Measurements from ENCODE around the gene SNORC. TPM values are rescaled to one million over a fixed set of nuclear protein-coding genes. Genes with fewer than 3 reads are reported as not detected.
"Not testable (repeated sequence)": the region's sequence is repeated elsewhere in the genome, so short reads cannot be mapped to it uniquely, and the experiment has no call there.

Gene SNORC
- total and polyA plus RNA-seq, 5 donors from 2014 or later, result 0.10 to 1.3 (median 0.15) TPM; not detected in 2

GRCh38 chr2:232839411-232840079 lies 30.5 kb upstream of the SNORC start:
- Mint-ChIP-seq H3K27ac (peak overlapping the region; percentile 44 to 88 (median 74)), H3K27me3 (no peaks in the 10 kb centered on the region), H3K4me3 (peak overlapping the region in 2 of 4 donors; percentile 2 to 61), H3K36me3 (peaks cover 51% of the 10 kb centered on the region), H3K9me3 (no peaks in the 10 kb centered on the region), H3K4me1 (peaks cover 18 to 47% (median 31%) of the 10 kb centered on the region in 4 donors)
- Histone ChIP-seq H3K36me3 (ENCODE audit: control insufficient read depth, insufficient read depth, low read length) (peaks cover 61% of the 10 kb centered on the region), H3K4me1 (ENCODE audit: control insufficient read depth, insufficient read depth, low read length, poor library complexity, severe bottlenecking) (peaks cover 38% of the 10 kb centered on the region), H3K27me3 (ENCODE audit: control insufficient read depth, insufficient read depth, low read length) (no peaks in the 10 kb centered on the region), H3K27ac (ENCODE audit: insufficient read depth, low read length, poor library complexity, severe bottlenecking) (peak overlapping the region; percentile 80), H3K9me3 (ENCODE audit: control insufficient read depth in 2 of 2, low read length in 2 of 2) (no peaks in the 10 kb centered on the region), H3K4me3 (ENCODE audit: low read depth, low read length) (no peak overlapping the region)
- DNase-seq (no peak), ATAC-seq (ENCODE audit: low read depth in 2 of 2) (no peak)

DNA sequence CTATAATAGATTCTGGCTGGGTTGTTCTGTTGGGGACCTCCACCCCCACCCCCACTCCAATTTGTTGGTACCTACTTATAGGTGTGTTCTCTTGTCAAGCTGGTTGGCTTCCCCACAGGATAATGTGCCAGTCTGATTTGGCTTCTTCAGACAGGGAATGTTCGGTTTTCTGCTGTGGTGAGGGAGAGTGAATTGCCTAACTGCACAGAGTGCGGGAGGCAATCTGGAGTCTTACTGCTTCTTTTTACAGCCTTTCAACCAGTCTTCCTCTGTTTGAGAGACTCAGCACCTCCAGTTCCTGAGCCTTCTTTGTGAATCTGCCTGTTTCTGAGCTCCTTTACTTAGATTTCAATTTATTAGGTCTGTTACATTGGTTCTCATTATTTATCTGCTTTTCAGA lies 27.4 kb upstream of the SNORC start:
- Histone ChIP-seq H3K9me3 (ENCODE audit: control insufficient read depth in 2 of 2, low read length in 2 of 2) (no peaks in the 10 kb centered on the region), H3K4me1 (ENCODE audit: control insufficient read depth, insufficient read depth, low read length, poor library complexity, severe bottlenecking) (peaks cover 23% of the 10 kb centered on the region), H3K27me3 (ENCODE audit: control insufficient read depth, insufficient read depth, low read length) (no peaks in the 10 kb centered on the region), H3K4me3 (ENCODE audit: low read depth, low read length) (no peak overlapping the region), H3K27ac (ENCODE audit: insufficient read depth, low read length, poor library complexity, severe bottlenecking) (no peak overlapping the region), H3K36me3 (ENCODE audit: control insufficient read depth, insufficient read depth, low read length) (peaks cover 69% of the 10 kb centered on the region)
- Mint-ChIP-seq H3K4me3 (no peak overlapping the region), H3K27me3 (no peaks in the 10 kb centered on the region), H3K36me3 (peaks cover 54% of the 10 kb centered on the region), H3K4me1 (peaks cover 12 to 35% (median 25%) of the 10 kb centered on the region in 4 donors), H3K27ac (peak overlapping the region in 2 of 3 donors; percentile 31 to 65), H3K9me3 (no peaks in the 10 kb centered on the region)
- no peak for ATAC-seq (ENCODE audit: low read depth in 2 of 2)
- DNase-seq, result no peak

DNA sequence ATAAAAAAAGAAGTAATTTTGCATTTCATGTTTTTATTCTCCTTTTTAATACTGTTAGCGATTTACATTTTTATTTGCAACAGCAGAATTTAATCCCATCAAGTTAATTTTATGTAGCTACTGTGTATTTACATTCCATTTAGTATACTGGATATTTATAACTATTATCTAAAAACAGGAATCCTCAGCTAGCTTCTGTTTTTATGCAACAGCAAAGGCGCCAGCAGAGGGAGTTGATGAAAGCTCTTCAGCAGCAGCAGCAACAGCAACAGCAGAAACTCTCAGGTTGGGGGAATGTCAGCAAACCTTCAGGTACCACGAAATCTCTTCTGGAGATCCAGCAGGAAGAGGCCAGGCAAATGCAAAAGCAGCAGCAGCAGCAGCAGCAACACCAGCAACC lies 26.2 kb upstream of the SNORC start:
- no peak overlapping the region for H3K27ac ChIP-seq (ENCODE audit: insufficient read depth, low read length, poor library complexity, severe bottlenecking)
- no peaks in the 10 kb centered on the region for H3K9me3 ChIP-seq (ENCODE audit: control insufficient read depth in 2 of 2, low read length in 2 of 2)
- peaks cover 12% of the 10 kb centered on the region for H3K4me1 ChIP-seq (ENCODE audit: control insufficient read depth, insufficient read depth, low read length, poor library complexity, severe bottlenecking)
- no peak overlapping the region for H3K4me3 ChIP-seq (ENCODE audit: low read depth, low read length)
- ATAC-seq (ENCODE audit: low read depth in 2 of 2) (no peak), DNase-seq (peak in 1 of 3 donors; percentile 18)
- Mint-ChIP-seq H3K27ac (peak overlapping the region in 2 of 3 donors; percentile 46 to 87), H3K9me3 (no peaks in the 10 kb centered on the region), H3K36me3 (peaks cover 60% of the 10 kb centered on the region), H3K4me3 (no peak overlapping the region), H3K4me1 (peaks cover 1 to 24% (median 13%) of the 10 kb centered on the region in 4 donors), H3K27me3 (no peaks in the 10 kb centered on the region)
- H3K27me3 ChIP-seq (ENCODE audit: control insufficient read depth, insufficient read depth, low read length), result no peaks in the 10 kb centered on the region
- H3K36me3 ChIP-seq (ENCODE audit: control insufficient read depth, insufficient read depth, low read length), result peaks cover 79% of the 10 kb centered on the region

- H3K27me3 Mint-ChIP-seq, result no peaks in the 10 kb centered on the region
- no peak overlapping the region for H3K27ac Mint-ChIP-seq
- Histone ChIP-seq H3K4me3 (ENCODE audit: low read depth, low read length) (no peak overlapping the region), H3K36me3 (ENCODE audit: control insufficient read depth, insufficient read depth, low read length) (peaks cover 86% of the 10 kb centered on the region), H3K27ac (ENCODE audit: insufficient read depth, low read length, poor library complexity, severe bottlenecking) (no peak overlapping the region), H3K27me3 (ENCODE audit: control insufficient read depth, insufficient read depth, low read length) (no peaks in the 10 kb centered on the region), H3K4me1 (ENCODE audit: control insufficient read depth, insufficient read depth, low read length, poor library complexity, severe bottlenecking) (no peaks in the 10 kb centered on the region), H3K9me3 (ENCODE audit: control insufficient read depth in 2 of 2, low read length in 2 of 2) (no peaks in the 10 kb centered on the region)
- peaks cover 0 to 4% (median 0%) of the 10 kb centered on the region in 4 donors for H3K4me1 Mint-ChIP-seq
- H3K36me3 Mint-ChIP-seq, result peaks cover 63% of the 10 kb centered on the region
- H3K9me3 Mint-ChIP-seq, result no peaks in the 10 kb centered on the region
- ATAC-seq (ENCODE audit: low read depth in 2 of 2), result no peak
- H3K4me3 Mint-ChIP-seq, result no peak overlapping the region
- no peak for DNase-seq
These were observed 24.0 kb upstream of the SNORC start for GRCh38 chr2:232846055-232846454.

GRCh38 chr2:232850039-232850438 lies 20.0 kb upstream of the SNORC start:
- no peak overlapping the region for H3K4me3 ChIP-seq (ENCODE audit: low read depth, low read length)
- no peaks in the 10 kb centered on the region for H3K9me3 Mint-ChIP-seq
- no peak overlapping the region for H3K27ac Mint-ChIP-seq
- ATAC-seq (ENCODE audit: low read depth in 2 of 2) (no peak), DNase-seq (no peak)
- H3K4me3 Mint-ChIP-seq, result no peak overlapping the region
- H3K9me3 ChIP-seq (ENCODE audit: control insufficient read depth in 2 of 2, low read length in 2 of 2), result no peaks in the 10 kb centered on the region
- no peaks in the 10 kb centered on the region for H3K27me3 Mint-ChIP-seq
- H3K4me1 Mint-ChIP-seq, result peaks cover 0 to 3% (median 0%) of the 10 kb centered on the region in 4 donors
- H3K4me1 ChIP-seq (ENCODE audit: control insufficient read depth, insufficient read depth, low read length, poor library complexity, severe bottlenecking), result no peaks in the 10 kb centered on the region
- peaks cover 64% of the 10 kb centered on the region for H3K36me3 ChIP-seq (ENCODE audit: control insufficient read depth, insufficient read depth, low read length)
- no peaks in the 10 kb centered on the region for H3K27me3 ChIP-seq (ENCODE audit: control insufficient read depth, insufficient read depth, low read length)
- peaks cover 48% of the 10 kb centered on the region for H3K36me3 Mint-ChIP-seq
- no peak overlapping the region for H3K27ac ChIP-seq (ENCODE audit: insufficient read depth, low read length, poor library complexity, severe bottlenecking)

DNA sequence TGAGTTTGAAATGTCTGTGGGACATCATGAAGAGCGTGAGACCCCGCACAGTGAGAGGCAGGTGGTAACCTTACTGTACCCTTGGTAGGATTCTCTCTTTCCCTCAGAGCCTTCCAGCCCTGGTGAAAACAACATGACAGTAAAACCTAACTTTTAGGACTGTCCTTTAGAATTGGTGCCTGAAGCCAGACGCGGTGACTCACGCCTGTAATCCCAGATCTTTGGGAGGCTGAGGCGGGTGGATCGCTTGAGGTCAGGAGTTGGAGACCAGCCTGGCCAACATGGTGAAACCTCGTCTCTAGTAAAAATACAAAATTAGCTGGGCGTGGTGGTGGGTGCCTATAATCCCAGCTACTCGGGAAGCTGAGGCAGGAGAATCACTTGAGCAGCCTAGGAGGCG lies 18.0 kb upstream of the SNORC start:
- not testable (repeated sequence) for H3K4me1 Mint-ChIP-seq; H3K4me3 ChIP-seq (ENCODE audit: low read depth, low read length); H3K9me3 Mint-ChIP-seq; H3K27me3 Mint-ChIP-seq; ATAC-seq (ENCODE audit: low read depth in 2 of 2); H3K4me1 ChIP-seq (ENCODE audit: control insufficient read depth, insufficient read depth, low read length, poor library complexity, severe bottlenecking); H3K27me3 ChIP-seq (ENCODE audit: control insufficient read depth, insufficient read depth, low read length); H3K27ac ChIP-seq (ENCODE audit: insufficient read depth, low read length, poor library complexity, severe bottlenecking); H3K9me3 ChIP-seq (ENCODE audit: control insufficient read depth in 2 of 2, low read length in 2 of 2); H3K4me3 Mint-ChIP-seq; DNase-seq
- Mint-ChIP-seq H3K36me3 (peaks cover 44% of the 10 kb centered on the region), H3K27ac (peak overlapping the region in 1 of 3 donors; percentile 75)
- peaks cover 64% of the 10 kb centered on the region for H3K36me3 ChIP-seq (ENCODE audit: control insufficient read depth, insufficient read depth, low read length)

GRCh38 chr2:232852676-232853075 lies 17.4 kb upstream of the SNORC start:
- no peak overlapping the region for H3K4me3 Mint-ChIP-seq
- Histone ChIP-seq H3K27ac (ENCODE audit: insufficient read depth, low read length, poor library complexity, severe bottlenecking) (no peak overlapping the region), H3K27me3 (ENCODE audit: control insufficient read depth, insufficient read depth, low read length) (no peaks in the 10 kb centered on the region), H3K4me1 (ENCODE audit: control insufficient read depth, insufficient read depth, low read length, poor library complexity, severe bottlenecking) (no peaks in the 10 kb centered on the region), H3K36me3 (ENCODE audit: control insufficient read depth, insufficient read depth, low read length) (peaks cover 65% of the 10 kb centered on the region), H3K4me3 (ENCODE audit: low read depth, low read length) (no peak overlapping the region), H3K9me3 (ENCODE audit: control insufficient read depth in 2 of 2, low read length in 2 of 2) (no peaks in the 10 kb centered on the region)
- no peaks in the 10 kb centered on the region for H3K9me3 Mint-ChIP-seq
- H3K27me3 Mint-ChIP-seq, result no peaks in the 10 kb centered on the region
- peaks cover 46% of the 10 kb centered on the region for H3K36me3 Mint-ChIP-seq
- peaks cover 0 to 3% (median 0%) of the 10 kb centered on the region in 4 donors for H3K4me1 Mint-ChIP-seq
- no peak for DNase-seq
- H3K27ac Mint-ChIP-seq, result no peak overlapping the region
- no peak for ATAC-seq (ENCODE audit: low read depth in 2 of 2)

DNA sequence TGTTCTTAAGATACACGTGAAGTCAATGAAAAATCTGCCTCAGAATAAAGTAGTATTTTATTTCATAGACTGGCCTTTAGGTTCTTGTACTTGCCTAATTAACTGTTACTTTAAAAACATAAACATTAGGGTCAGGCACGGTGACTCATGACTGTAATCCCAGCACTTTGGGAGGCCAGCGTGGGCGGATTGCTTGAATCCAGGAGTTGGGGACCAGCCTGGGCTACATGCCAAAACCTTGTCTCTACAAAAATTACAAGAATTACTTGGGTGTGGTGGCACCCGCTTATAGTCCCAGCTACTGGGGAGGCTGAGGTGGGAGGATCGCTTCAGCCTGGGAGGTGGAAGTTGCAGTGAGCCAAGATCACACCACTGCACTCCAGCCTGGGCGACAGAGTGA lies 16.0 kb upstream of the SNORC start:
- no peak overlapping the region for H3K4me3 ChIP-seq (ENCODE audit: low read depth, low read length)
- no peaks in the 10 kb centered on the region for H3K9me3 ChIP-seq (ENCODE audit: control insufficient read depth in 2 of 2, low read length in 2 of 2)
- ATAC-seq (ENCODE audit: low read depth in 2 of 2), result no peak
- no peaks in the 10 kb centered on the region for H3K4me1 ChIP-seq (ENCODE audit: control insufficient read depth, insufficient read depth, low read length, poor library complexity, severe bottlenecking)
- H3K4me1 Mint-ChIP-seq, result peaks cover 0 to 3% (median 0%) of the 10 kb centered on the region in 4 donors
- H3K27me3 Mint-ChIP-seq, result no peaks in the 10 kb centered on the region
- H3K9me3 Mint-ChIP-seq, result no peaks in the 10 kb centered on the region
- H3K27me3 ChIP-seq (ENCODE audit: control insufficient read depth, insufficient read depth, low read length), result no peaks in the 10 kb centered on the region
- peak overlapping the region in 2 of 3 donors; percentile 20 to 72 for H3K27ac Mint-ChIP-seq
- H3K4me3 Mint-ChIP-seq, result no peak overlapping the region
- H3K36me3 ChIP-seq (ENCODE audit: control insufficient read depth, insufficient read depth, low read length), result peaks cover 65% of the 10 kb centered on the region
- peaks cover 45% of the 10 kb centered on the region for H3K36me3 Mint-ChIP-seq
- DNase-seq, result no peak
- H3K27ac ChIP-seq (ENCODE audit: insufficient read depth, low read length, poor library complexity, severe bottlenecking), result no peak overlapping the region
